ENCODE measurements around the gene CCNC.
"Not testable (repeated sequence)": the region's sequence is repeated elsewhere in the genome, so short reads cannot be mapped to it uniquely, and the experiment has no call there.

The CCNC gene

DNA sequence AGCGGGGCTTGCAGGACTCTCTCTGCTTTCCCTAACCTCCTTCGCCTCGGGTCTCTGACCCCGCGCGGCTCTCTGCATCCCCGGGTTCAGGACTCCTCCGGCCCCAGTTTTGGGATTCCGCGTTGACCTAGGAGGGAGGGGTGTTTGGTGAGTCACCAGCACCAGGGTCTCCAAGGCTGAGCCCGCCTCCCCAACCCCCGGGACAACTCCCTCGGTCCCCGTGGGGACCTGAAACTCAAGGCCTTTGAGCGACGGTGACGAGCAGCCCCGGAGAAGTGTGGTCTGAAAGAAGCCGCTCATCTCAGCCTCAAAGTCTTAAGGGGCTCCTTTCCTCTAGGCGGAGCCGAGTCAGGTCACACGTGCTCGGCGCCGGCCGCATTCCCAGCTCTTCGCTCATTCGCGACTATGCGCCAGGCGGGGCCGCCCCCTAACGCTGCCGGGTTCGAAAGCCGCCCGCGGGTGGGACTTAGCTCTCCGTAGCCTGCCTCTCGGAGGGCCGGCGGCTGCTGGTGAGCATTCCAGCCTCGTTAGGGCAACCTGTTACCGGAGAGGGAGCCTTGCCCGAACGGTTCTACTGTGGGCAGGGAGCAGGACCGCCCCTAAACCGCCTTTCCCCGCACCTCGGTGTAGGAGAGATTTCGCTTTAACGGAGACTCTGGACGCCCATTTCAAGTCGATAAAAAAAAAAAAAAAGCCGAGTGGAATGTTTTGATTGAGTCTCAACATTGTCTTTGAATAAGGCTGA is 35.1 kb upstream of the CCNC start:
- H3K4me3 ChIP-seq (ENCODE audit: low read depth, low read length), result no peak overlapping the region

DNA sequence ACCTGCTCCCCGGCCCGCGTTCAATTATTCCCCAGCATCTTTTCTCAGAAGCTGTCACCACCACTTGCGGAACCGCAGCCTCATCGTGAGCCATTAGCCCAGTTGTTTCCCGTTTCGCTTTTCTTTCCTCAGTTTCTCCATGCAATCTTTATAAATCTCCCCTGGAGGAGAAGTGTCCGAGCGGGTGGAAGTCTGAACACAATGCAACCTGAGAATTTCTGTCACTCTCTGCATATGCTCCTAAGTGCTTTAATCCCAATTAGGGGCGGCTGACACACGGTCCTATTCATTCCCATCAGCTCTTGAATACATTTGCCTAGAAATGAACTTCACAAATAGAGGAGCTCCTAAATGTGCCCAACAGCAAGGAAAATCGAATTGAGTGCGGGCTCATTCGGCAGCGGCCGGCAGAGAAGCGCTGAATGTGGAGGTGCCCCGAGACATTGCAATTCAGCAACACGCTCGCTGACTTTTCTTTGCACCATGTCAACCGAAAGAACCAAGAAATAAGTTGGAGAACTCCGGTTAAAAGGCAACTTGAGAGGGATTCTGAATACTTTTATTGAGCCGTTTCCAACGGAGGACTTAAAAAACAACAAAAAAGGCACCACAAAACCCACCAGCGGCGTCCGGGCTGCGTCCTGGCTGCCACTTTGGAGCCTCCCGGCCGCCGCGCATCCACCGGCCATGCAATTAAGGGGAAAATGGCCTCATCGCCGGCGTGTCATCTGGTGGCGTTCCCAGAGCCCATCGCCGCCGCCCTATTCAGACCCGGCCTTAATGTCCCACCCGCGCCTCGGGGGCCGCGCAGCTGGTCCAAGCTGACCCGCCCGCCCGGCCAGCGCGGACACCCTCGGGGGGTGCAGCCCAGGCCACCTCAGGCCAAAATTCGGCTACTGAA is 34.3 kb upstream of the CCNC start:
- no peak overlapping the region for H3K4me3 ChIP-seq (ENCODE audit: low read depth, low read length)

DNA sequence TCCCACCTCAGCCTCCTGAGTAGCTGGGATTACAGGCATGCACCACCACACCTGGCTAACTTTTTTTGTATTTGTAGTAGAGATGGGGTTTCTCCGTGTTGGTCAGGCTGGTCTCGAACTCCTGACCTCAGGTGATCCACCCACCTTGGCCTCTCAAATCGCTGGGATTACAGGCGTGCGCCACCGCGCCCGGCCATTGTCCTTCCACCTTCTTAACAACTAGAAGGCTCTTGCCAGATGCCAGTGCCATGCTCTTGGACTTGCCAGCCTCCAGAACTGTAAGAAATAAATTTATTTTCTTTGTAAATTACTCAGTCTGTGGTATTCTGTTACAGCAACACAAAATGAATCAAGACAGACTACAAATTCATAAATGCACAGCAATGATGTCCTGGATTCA is 26.2 kb upstream of the CCNC start:
- not testable (repeated sequence) for H3K4me3 ChIP-seq (ENCODE audit: low read depth, low read length)

DNA sequence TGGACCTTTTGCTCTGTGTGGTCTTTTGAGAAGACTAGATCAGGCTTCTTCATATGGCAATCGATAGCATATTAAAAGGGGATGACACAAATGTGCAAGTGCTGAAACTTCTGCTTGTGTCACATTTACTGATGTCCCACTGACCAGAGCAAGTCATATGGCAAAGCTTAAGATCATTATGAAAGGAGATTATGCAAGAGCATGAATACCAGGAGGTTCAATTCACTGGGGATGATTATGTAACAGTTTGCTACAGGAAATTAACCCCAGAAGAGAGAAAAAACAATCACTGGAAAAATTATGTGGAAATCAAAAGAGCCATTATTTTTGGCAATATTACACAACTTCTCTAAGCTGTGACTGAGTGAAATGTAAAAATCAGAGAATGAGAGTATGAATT is 24.4 kb upstream of the CCNC start:
- H3K4me3 ChIP-seq (ENCODE audit: low read depth, low read length), result no peak overlapping the region

DNA sequence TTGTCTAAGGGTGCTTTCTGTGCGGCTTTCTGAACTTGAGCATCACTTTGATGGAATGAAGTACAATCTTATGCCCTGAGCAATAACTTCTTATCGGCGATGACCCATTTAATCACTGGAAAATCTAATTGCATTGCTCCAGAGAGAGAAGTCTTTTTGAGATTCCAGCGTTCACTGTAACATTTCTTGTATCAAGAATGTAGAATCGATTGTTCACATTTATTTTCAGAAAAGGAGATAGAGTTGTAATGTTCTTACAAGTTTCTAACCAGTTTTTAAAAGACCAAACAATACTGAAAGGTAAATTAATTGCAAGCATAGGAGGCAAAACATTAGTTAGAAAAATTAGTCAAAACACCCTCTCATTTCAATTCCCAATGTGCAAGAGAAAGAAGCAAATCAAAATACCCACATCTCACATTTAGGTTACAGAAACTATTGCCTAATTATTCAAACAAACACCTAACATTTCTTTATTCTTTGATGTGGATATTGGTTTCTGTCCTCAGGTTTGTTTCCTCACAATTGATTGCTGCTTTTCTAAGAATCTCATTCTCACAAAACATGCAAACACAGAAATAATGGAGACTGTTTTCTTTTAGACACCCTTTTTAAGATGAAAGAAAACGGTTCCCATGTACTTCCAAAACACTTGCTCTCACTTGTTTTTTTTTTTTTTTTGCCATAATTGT is 23.4 kb upstream of the CCNC start:
- no peak overlapping the region for H3K4me3 ChIP-seq (ENCODE audit: low read depth, low read length)

DNA sequence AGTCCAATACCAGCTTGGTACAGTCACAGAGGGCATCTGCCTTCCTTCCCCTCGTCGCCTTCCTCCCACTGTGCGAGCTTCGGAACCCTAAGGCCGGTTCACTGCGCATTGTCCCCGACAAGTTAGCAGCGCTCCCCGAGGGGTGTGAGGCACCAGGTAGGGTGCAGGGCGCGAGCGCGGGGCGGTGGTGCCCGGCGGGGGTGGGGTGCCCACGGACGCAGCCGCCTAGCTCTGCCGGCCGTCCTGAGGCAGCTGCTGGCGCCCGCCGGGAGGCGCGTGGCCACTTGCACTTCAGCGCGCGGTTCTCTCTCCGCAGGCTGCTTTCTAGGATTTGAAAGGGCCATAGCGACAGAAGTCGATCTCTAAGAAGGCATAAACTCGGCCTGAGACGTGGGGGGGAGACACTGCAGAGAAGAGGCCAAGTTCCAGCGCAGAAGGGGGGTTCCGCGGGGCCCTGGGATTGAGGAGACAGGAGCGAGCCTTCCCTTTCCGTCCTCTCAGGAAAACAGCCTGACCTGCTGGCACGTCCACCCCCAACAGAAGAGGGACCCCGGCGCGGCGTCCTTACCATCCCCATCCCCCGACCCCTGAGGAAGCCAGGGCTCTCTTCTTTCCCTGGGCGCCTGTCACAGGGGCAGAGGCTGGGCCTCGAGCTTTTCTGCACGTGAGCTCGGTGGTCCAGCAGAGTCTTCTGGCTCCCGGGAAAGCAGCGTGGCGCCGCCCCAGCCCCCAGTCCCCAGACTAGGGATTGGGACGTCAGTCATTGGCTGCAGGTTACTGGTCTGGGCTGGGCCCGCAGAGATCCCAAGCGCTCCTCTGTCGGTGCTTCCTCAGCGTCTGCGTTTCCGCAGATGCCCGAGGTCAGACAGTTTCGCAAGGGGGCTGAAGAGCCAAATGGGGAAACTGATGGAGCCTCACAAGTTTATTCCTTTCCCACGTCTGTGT is 22.5 kb upstream of the CCNC start:
- H3K4me3 ChIP-seq (ENCODE audit: low read depth, low read length), result no peak overlapping the region

DNA sequence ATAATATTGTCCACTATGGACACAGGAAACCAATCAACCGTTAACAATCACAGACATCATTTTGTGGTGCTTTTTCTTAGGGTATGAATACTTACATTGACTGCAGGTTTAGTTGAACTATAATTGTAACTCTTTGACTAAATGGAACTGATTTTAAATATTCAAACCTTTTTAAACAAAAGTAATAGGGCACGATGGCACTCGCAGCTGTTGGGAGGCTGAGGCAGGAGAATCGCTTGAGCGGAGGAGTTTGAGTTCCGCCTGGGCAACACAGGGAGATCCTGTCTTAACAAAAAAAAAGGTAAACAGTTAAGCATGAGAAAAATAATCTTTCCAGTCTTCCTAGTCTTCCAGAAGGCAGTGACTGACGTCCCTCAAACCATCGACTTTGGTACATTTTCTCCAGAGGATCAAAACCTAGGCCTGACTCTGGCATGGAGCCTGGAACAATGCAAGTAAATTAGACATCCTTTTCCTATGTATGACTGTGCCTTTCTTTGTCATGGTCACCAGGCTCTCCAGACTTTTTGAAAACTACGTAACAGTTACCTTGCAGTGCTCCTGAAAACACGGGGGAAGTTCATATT is 21.5 kb upstream of the CCNC start:
- H3K4me3 ChIP-seq (ENCODE audit: low read depth, low read length), result no peak overlapping the region

DNA sequence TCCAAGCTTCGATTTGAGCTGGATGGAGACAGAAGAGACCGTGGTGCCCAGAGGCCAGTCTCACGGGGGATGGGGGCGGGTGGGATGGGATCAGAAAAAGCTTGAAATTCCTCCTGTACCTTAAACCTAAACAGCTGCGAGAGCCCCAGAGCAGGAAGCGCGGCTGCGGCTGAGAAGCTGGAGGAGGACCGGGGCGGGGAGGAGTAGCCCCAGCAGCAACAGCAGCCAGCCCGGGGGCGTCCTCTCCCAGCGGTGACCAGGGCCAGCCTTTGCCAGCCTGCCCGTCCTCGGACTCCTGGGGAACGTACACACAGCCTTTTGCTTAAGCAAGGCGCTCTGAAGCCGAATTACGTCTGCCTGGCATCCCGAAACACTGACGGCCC is 20.8 kb upstream of the CCNC start:
- H3K4me3 ChIP-seq (ENCODE audit: low read depth, low read length), result peak overlapping the region; percentile 30

DNA sequence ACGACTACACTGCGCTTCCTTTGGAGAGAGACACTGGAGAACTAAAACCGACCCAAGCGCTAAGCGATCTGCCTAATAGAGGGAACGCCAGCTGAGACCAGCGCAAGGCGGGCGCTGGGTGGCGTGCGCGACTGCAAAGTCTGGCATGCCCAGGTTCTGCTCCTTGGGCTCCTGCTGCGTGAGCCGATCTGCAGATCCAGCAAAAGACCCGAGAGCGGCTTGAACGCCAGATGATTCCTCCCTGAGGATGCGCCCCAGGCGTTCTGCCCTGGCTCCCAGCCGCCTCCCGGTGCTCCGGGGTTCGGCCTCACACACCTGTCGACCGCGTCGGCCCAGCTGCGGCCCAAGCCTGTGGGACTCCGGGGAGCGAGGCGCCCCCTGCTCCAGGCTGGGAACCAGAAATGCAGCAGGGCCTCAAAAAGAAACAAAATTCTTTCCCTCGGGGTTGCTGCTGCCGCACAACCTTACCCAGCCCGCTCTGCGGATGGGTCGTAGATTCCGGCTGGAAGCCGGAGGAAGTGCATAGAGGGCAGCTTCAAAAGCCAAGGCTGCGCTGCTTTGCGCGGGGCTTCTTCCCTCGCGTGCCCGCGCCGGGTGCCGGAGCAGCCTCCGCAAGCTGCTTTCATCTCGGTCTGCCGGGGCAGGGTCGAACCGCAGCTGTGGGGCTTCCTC is 20.3 kb upstream of the CCNC start:
- peak overlapping the region; percentile 30 for H3K4me3 ChIP-seq (ENCODE audit: low read depth, low read length)

DNA sequence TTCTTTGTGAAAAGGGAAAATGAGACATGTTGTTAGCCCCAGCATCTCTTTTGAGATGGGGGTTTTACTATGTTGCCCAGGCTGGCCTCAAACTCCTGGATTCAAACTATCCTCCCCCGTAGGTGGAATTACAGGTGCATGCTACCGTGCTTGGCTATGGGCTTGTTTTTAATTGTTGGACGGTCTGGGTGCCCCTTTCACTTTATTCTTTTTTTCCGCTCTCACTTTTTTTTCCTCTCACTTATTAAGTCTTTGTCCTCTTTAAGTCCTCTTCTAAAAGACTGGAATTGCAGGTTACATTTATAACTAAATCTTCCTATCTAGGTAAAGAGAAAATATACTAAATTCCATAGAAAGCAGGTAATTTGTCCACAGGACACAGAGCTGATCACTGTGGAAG is 19.3 kb upstream of the CCNC start:
- H3K4me3 ChIP-seq (ENCODE audit: low read depth, low read length), result no peak overlapping the region

DNA sequence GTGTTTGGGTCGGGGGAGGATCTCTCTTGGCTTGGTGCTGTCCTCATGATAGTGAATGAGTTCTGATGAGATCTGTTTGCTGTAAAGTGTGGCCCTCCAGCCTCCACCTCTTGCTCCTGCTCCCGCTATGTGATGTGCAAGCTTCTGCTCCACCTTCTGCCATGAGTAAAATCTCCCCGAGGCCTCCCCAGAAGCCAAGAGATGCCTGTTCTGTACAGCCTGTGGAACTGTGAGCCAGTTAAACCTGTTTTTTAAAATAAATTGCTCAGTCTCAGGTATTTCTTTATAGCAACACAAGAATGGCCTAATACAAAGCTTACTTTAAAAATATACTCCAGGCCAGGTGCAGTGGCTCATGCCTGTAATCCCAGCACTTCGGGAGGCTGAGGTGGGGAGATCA is 11.3 kb upstream of the CCNC start:
- no peak overlapping the region for H3K4me3 ChIP-seq (ENCODE audit: low read depth, low read length)

DNA sequence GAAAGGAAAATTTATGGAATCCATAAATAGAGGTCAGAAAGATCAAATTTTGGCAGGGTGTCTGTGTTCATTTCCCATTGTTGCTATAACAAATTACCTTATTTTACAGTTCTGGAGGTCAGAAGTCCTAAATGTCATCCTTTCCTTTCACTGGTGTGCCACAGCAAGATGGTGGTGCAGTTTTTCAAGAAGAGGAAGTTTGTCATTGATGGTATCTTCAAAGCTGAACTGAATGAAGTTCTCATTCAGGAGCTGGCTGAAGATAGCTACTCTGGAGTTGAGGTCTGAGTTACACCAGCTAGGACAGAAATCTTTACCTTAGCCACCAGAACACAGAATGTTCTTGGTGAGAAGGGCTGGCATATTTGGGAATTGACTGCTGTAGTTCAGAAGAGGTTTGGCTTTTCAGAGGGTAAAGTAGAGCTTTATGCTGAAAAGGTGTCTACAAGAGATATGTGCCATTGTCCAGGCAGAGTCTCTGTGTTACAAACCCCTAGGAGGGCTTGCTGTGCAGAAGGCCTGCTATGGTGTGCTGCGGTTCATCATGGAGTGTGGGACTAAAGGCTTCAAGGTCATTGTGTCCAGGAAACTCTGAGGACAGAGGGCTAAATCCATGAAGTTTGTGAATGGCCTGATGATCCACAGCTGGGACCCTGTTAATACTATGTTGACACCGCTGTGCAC is 7.2 kb upstream of the CCNC start:
- H3K4me3 ChIP-seq (ENCODE audit: low read depth, low read length), result no peak overlapping the region

DNA sequence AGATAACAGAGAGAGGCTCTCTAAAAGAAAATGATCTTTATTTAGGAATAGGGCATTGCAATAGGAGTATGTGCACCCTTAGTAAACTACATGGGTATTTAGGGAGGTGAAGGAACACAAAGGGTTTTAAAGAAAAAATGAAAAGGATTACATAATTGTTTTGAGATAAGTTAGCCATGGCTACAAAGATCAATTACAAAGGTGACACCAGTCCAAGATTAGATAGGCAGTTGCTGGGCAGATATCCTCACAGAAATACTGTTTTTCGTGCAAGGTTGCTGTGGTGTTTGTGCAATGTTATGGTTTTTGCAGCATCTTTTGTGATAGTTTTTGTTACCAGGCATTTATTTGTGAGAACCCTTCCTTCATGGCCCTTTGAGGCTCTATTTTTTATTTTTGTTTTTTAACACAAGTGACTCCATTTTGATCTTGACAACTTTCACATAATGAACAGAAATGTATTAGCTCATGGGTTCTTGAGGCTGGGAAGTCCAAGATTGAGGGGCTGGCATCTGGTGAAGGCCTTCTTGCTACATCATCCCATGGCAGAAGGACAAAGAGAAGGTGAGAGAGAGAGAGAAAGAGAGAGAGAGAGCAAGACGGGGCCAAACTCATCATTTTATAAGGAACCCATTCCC is 5.6 kb upstream of the CCNC start:
- H3K4me3 ChIP-seq (ENCODE audit: low read depth, low read length), result no peak overlapping the region

DNA sequence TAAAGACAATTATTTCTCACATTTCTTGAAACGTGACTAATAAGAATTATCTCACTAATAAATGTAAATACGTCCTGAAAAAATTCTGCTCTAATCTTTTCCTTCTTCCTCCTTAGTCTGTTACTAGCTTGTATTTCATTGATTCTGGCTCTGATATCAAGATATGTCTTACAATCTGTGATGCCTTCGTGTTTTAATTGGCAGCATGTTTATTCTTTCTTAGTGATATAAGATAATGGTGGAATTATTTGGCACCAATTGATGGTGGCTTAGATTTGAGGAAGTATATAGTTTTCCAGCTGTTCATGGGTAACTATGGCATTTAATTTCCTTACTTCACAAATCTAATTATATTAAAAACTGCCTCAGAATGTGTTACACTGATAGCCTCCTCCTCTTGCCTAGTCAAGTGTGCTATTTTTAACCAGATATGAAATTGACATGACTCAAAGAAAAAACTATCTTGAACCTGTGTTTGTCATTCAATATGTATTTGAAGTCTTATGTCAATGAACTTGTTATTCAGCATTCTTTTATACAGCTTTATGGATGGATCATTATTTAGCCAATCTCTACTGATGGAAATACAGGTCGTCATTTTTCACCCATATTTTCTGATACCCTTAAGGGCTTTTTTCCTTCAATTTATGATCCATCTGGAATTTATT is 5.3 kb downstream of the CCNC start:
- H3K4me3 ChIP-seq (ENCODE audit: low read depth, low read length), result no peak overlapping the region

DNA sequence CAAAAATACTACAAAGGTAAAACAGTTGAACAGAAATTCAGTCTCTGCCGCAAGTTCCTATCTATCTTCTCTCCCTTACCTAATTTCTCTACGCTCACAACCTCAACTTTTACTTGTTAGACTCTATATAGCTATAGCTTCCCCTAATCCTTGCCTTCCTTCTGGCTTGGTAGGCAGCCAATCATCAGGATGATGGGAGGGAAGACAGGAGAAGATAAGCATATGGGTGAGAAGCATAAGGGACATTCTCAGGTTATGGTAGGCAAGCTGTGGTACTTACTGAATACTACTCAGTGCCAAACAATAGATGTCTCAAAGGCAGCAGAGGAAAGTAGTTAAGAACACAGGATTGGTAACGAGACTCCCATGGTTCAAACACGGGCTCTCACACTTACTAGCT is 7.8 kb downstream of the CCNC start:
- no peak overlapping the region for H3K4me3 ChIP-seq (ENCODE audit: low read depth, low read length)

DNA sequence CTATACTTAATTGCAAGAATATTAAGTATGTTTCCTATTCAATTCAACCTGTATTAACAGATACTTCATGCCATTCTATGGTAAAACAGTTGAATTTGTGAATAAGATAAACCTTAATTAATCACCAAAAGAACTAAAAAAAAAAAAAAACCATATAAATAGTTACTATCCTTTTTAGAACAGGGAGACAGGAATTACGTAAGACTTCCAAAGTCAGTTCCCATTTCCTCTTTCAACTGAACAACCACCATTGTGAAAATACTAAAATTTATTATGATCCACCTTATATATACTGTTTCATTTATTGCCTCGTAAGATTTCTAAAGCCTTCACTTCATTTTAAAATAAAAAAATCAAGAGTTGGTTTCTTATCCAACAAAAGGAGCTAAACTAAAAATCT is 9.4 kb downstream of the CCNC start:
- H3K4me3 ChIP-seq (ENCODE audit: low read depth, low read length), result no peak overlapping the region

DNA sequence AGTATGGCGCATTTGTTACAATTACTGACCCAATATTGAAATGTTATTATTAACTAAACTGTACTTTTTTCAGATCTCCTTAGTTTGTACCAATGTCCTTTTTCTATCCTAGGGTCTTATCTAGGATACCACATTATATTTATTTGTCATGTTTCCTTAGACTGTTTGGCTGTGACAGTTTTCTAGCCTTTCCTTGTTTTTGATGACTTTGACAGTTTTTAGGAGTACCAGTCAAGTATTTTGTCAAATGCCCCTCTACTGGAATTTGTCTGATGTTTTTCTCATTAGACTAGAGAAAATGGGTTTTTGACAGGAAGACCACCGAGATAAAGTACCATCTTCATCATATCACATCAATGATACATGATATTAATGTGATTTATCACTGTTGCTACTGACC is 14.6 kb downstream of the CCNC start:
- H3K4me3 ChIP-seq (ENCODE audit: low read depth, low read length), result no peak overlapping the region

DNA sequence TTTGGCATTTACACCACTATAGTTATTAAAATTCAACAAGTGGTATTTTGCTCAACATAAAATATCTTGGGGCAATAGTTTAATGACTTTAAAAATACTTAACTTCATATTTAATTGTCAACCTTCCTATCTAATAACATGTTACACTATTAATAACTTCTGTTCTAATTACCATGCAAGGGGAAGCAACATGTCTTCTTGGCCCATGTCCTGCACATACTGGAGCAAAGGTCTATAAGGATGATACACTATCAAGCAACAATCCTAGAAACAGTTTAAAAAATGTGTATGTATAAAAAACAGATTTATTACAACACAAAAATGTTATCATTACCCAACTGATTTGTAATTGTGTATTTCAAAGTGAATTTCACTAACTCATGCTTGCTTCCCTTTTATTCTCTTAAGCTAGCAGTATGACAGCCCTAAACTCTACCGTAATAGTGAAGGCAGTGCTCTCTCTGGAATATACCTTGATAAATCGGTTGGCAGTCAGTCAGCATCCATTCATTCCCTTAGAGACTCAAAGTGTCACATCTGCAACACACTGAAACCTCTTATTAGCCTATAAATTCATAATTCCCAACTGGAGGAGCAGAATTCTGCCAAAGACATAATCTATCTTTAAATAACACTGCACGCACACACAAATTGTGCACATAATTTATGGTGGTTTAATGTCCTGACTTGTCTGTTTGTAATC is 18.3 kb downstream of the CCNC start:
- no peak overlapping the region for H3K4me3 ChIP-seq (ENCODE audit: low read depth, low read length)
